ENCODE measurements around the gene PTGIS.

- TF ChIP-seq CTCF (IDR thresholded peaks at IDR 0.05): no peak
- no peak for TF ChIP-seq POLR2A (IDR thresholded peaks at IDR 0.05)
Measured at GRCh38 chr20:49526056-49526455, 41.9 kb downstream of the PTGIS start.

Data from body of pancreas (tissue), 4 donors.